MM.1S (cell line): ENCODE results near the gene CDC45.

Experiments
- DNase-seq: peaks from one replicate; pipeline ENCODE4 v3.0.0-alpha.2; 2015
- H2AFZ ChIP-seq: fragments of 300-600 bp; sonication (generic); 2 replicates; pipeline ENCODE4 v1.6.0; 2016; ENCODE audit warnings: antibody characterized with exemption, low read length
- H3F3A ChIP-seq: fragments of 300-600 bp; sonication (generic); 2 replicates; pipeline ENCODE4 v1.6.1; 2016; ENCODE audit warnings: mild to moderate bottlenecking, antibody characterized with exemption, low read length, moderate library complexity, mixed read lengths; ENCODE audit not compliant: insufficient read depth
- H3K27ac ChIP-seq: fragments of 300-600 bp; sonication (generic); 2 replicates; pipeline ENCODE4 v1.5.1; 2016; ENCODE audit warnings: mild to moderate bottlenecking, low read length
- H3K27me3 ChIP-seq: fragments of 300-600 bp; sonication (generic); replicated peaks from 2 replicates; pipeline ENCODE4 v1.6.0; 2016; ENCODE audit warnings: low read length; ENCODE audit not compliant: insufficient read depth
- H3K36me3 ChIP-seq: fragments of 300-600 bp; sonication (generic); replicated peaks from 2 replicates; pipeline ENCODE4 v1.6.1; 2016; ENCODE audit warnings: mild to moderate bottlenecking, low read length, mixed read lengths; ENCODE audit not compliant: insufficient read depth
- H3K4me1 ChIP-seq: fragments of 300-600 bp; sonication (generic); 2 replicates; pipeline ENCODE4 v1.6.1; 2016; ENCODE audit warnings: low read length, mixed read lengths
- H3K4me2 ChIP-seq: fragments of 300-600 bp; sonication (generic); 2 replicates; pipeline ENCODE4 v1.6.0; 2016; ENCODE audit warnings: low read depth, low read length
- H3K4me3 ChIP-seq: fragments of 300-600 bp; sonication (generic); 2 replicates; pipeline ENCODE4 v1.5.1; 2016; ENCODE audit warnings: low read length, mixed read lengths
- H3K79me2 ChIP-seq: fragments of 300-600 bp; sonication (generic); 2 replicates; pipeline ENCODE4 v1.6.1; 2016; ENCODE audit warnings: mixed run types, low read length, mixed read lengths
- H3K9ac ChIP-seq: fragments of 300-600 bp; sonication (generic); 2 replicates; pipeline ENCODE4 v1.6.1; 2016; ENCODE audit warnings: low read length, mixed read lengths
- H3K9me2 ChIP-seq: fragments of 300-600 bp; sonication (generic); replicated peaks from 2 replicates; pipeline ENCODE4 v1.6.1; 2016; ENCODE audit warnings: mild to moderate bottlenecking, low read length, mixed read lengths; ENCODE audit not compliant: insufficient read depth
- H3K9me3 ChIP-seq: fragments of 300-600 bp; sonication (generic); replicated peaks from 2 replicates; pipeline ENCODE4 v1.6.1; 2016; ENCODE audit warnings: mild to moderate bottlenecking, low read length, mixed read lengths; ENCODE audit not compliant: insufficient read depth
- H4K20me1 ChIP-seq: fragments of 300-600 bp; sonication (generic); 2 replicates; pipeline ENCODE4 v1.6.1; 2016; ENCODE audit warnings: mild to moderate bottlenecking, low read length, moderate library complexity, mixed read lengths; ENCODE audit not compliant: insufficient read depth
- CTCF ChIP-seq: fragments of 300-600 bp; sonication (generic); IDR thresholded peaks from 2 replicates; pipeline ENCODE4 v1.5.1; 2016; ENCODE audit warnings: antibody characterized with exemption, low read length, mixed read lengths
- EZH2 ChIP-seq: fragments of 300-600 bp; sonication (generic); optimal IDR thresholded peaks from 2 replicates; pipeline ENCODE3; 2017; ENCODE audit warnings: low read depth, mild to moderate bottlenecking, antibody characterized with exemption, low read length, mixed read lengths
- EZH2phosphoT487 ChIP-seq: fragments of 300-600 bp; sonication (generic); IDR thresholded peaks from 2 replicates; pipeline ENCODE4 v1.6.1; 2018; ENCODE audit warnings: antibody characterized with exemption, low read length

Gene CDC45

GRCh38 chr22:19525116-19525660 is 45.5 kb downstream of the CDC45 start:
- no peaks in the 10 kb centered on the region for H3F3A ChIP-seq
- H3K27ac ChIP-seq = no peak overlapping the region
- H3K4me3 ChIP-seq = no peak overlapping the region
- H3K36me3 ChIP-seq = no peaks in the 10 kb centered on the region
- no peaks in the 10 kb centered on the region for H3K9me2 ChIP-seq
- DNase-seq = no peak
- H3K27me3 ChIP-seq = no peaks in the 10 kb centered on the region
- H4K20me1 ChIP-seq = no peaks in the 10 kb centered on the region
- no peak overlapping the region for H2AFZ ChIP-seq
- H3K4me2 ChIP-seq = no peak overlapping the region
- H3K9ac ChIP-seq = no peak overlapping the region
- TF ChIP-seq EZH2 (no peak), EZH2phosphoT487 (no peak)
- no peaks in the 10 kb centered on the region for H3K9me3 ChIP-seq
- H3K4me1 ChIP-seq = no peaks in the 10 kb centered on the region
- H3K79me2 ChIP-seq = no peaks in the 10 kb centered on the region

- DNase-seq = no peak
Observed at GRCh38 chr22:19525666-19526065, 45.9 kb downstream of the CDC45 start.

GRCh38 chr22:19526076-19526701 is 46.5 kb downstream of the CDC45 start:
- H3K9ac ChIP-seq = no peak overlapping the region
- no peaks in the 10 kb centered on the region for H3K79me2 ChIP-seq
- H3K4me3 ChIP-seq = no peak overlapping the region
- TF ChIP-seq CTCF = no peak
- TF ChIP-seq EZH2 = no peak
- TF ChIP-seq EZH2phosphoT487 = no peak
- H3K4me1 ChIP-seq = no peaks in the 10 kb centered on the region
- H3K9me2 ChIP-seq = no peaks in the 10 kb centered on the region
- H3K4me2 ChIP-seq = no peak overlapping the region
- no peaks in the 10 kb centered on the region for H3K9me3 ChIP-seq
- no peak for DNase-seq
- H2AFZ ChIP-seq = no peak overlapping the region
- H3K27me3 ChIP-seq = no peaks in the 10 kb centered on the region
- no peak overlapping the region for H3K27ac ChIP-seq
- H3F3A ChIP-seq = no peaks in the 10 kb centered on the region
- H3K36me3 ChIP-seq = no peaks in the 10 kb centered on the region
- no peaks in the 10 kb centered on the region for H4K20me1 ChIP-seq

More at GRCh38 chr22:19525666-19526065, 45.9 kb downstream of the CDC45 start:
- Histone ChIP-seq H2AFZ (no peak overlapping the region), H3K36me3 (no peaks in the 10 kb centered on the region), H3K27me3 (no peaks in the 10 kb centered on the region), H3K79me2 (no peaks in the 10 kb centered on the region), H3F3A (no peaks in the 10 kb centered on the region), H3K4me3 (no peak overlapping the region), H3K27ac (no peak overlapping the region), H3K9ac (no peak overlapping the region), H3K9me3 (no peaks in the 10 kb centered on the region), H3K4me1 (no peaks in the 10 kb centered on the region), H4K20me1 (no peaks in the 10 kb centered on the region), H3K9me2 (no peaks in the 10 kb centered on the region), H3K4me2 (no peak overlapping the region)
- no peak for TF ChIP-seq EZH2
- no peak for TF ChIP-seq CTCF
- no peak for TF ChIP-seq EZH2phosphoT487

GRCh38 chr22:19526702-19527111 is 47.0 kb downstream of the CDC45 start:
- Histone ChIP-seq H3F3A (no peaks in the 10 kb centered on the region), H3K9me2 (no peaks in the 10 kb centered on the region), H3K4me2 (no peak overlapping the region), H3K9me3 (no peaks in the 10 kb centered on the region), H3K9ac (no peak overlapping the region), H3K4me3 (no peak overlapping the region), H3K27ac (no peak overlapping the region), H3K4me1 (no peaks in the 10 kb centered on the region), H3K27me3 (no peaks in the 10 kb centered on the region), H2AFZ (no peak overlapping the region), H3K36me3 (no peaks in the 10 kb centered on the region), H3K79me2 (no peaks in the 10 kb centered on the region), H4K20me1 (no peaks in the 10 kb centered on the region)
- DNase-seq = no peak
- no peak for TF ChIP-seq CTCF
- TF ChIP-seq EZH2phosphoT487 = no peak
- no peak for TF ChIP-seq EZH2
